MM.1S (cell line): ENCODE data around the gene CDH4.

Experiments
- EZH2 ChIP-seq: fragments of 300-600 bp; sonication (generic); optimal IDR thresholded peaks from 2 replicates; pipeline ENCODE3; 2017; ENCODE audit warnings: low read depth, mild to moderate bottlenecking, antibody characterized with exemption, low read length, mixed read lengths
- EZH2phosphoT487 ChIP-seq: fragments of 300-600 bp; sonication (generic); IDR thresholded peaks from 2 replicates; pipeline ENCODE4 v1.6.1; 2018; ENCODE audit warnings: antibody characterized with exemption, low read length
- TF ChIP-seq, protein P1 (sequence below): fragments of 300-600 bp; sonication (generic); IDR thresholded peaks from 2 replicates; pipeline ENCODE4 v1.5.1; 2016; ENCODE audit warnings: antibody characterized with exemption, low read length, mixed read lengths

DNA sequence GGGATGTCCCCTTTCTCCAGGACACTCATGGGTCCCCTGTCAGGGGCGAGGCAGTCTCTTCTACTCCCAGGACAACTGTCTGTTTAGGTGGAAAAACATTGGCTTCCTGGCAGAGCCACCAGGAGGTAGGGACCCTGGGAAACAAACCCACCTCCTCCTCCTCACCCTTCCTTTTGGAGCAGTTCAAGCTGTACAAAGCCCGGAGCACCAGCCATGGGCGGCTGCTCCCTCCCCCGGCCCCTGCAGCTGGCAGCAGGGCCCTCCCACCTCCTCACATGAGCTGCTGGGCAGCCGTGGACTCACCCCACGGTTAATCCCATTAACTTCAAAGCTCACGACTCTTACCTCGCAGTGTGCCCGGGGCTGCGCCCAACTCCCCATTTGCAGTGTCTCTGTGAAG, 48.6 kb downstream of the CDH4 start:
- TF ChIP-seq EZH2 = no peak
- TF ChIP-seq, protein P1, sequence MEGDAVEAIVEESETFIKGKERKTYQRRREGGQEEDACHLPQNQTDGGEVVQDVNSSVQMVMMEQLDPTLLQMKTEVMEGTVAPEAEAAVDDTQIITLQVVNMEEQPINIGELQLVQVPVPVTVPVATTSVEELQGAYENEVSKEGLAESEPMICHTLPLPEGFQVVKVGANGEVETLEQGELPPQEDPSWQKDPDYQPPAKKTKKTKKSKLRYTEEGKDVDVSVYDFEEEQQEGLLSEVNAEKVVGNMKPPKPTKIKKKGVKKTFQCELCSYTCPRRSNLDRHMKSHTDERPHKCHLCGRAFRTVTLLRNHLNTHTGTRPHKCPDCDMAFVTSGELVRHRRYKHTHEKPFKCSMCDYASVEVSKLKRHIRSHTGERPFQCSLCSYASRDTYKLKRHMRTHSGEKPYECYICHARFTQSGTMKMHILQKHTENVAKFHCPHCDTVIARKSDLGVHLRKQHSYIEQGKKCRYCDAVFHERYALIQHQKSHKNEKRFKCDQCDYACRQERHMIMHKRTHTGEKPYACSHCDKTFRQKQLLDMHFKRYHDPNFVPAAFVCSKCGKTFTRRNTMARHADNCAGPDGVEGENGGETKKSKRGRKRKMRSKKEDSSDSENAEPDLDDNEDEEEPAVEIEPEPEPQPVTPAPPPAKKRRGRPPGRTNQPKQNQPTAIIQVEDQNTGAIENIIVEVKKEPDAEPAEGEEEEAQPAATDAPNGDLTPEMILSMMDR = no peak
- no peak for TF ChIP-seq EZH2phosphoT487
